ENCODE measurements around the gene APLP2. TPM values are rescaled to one million over a fixed set of nuclear protein-coding genes. Genes with fewer than 3 reads are reported as not detected.

APLP2 gene
- total and polyA plus RNA-seq, 2 of the 13 experiments (the other 11 are each of a cell fraction or from before 2014, with no cell fraction given), result 315 to 594 TPM

GRCh38 chr11:130088217-130088616 is 18.5 kb downstream of the APLP2 start (continued):
- TF ChIP-seq, protein P1, sequence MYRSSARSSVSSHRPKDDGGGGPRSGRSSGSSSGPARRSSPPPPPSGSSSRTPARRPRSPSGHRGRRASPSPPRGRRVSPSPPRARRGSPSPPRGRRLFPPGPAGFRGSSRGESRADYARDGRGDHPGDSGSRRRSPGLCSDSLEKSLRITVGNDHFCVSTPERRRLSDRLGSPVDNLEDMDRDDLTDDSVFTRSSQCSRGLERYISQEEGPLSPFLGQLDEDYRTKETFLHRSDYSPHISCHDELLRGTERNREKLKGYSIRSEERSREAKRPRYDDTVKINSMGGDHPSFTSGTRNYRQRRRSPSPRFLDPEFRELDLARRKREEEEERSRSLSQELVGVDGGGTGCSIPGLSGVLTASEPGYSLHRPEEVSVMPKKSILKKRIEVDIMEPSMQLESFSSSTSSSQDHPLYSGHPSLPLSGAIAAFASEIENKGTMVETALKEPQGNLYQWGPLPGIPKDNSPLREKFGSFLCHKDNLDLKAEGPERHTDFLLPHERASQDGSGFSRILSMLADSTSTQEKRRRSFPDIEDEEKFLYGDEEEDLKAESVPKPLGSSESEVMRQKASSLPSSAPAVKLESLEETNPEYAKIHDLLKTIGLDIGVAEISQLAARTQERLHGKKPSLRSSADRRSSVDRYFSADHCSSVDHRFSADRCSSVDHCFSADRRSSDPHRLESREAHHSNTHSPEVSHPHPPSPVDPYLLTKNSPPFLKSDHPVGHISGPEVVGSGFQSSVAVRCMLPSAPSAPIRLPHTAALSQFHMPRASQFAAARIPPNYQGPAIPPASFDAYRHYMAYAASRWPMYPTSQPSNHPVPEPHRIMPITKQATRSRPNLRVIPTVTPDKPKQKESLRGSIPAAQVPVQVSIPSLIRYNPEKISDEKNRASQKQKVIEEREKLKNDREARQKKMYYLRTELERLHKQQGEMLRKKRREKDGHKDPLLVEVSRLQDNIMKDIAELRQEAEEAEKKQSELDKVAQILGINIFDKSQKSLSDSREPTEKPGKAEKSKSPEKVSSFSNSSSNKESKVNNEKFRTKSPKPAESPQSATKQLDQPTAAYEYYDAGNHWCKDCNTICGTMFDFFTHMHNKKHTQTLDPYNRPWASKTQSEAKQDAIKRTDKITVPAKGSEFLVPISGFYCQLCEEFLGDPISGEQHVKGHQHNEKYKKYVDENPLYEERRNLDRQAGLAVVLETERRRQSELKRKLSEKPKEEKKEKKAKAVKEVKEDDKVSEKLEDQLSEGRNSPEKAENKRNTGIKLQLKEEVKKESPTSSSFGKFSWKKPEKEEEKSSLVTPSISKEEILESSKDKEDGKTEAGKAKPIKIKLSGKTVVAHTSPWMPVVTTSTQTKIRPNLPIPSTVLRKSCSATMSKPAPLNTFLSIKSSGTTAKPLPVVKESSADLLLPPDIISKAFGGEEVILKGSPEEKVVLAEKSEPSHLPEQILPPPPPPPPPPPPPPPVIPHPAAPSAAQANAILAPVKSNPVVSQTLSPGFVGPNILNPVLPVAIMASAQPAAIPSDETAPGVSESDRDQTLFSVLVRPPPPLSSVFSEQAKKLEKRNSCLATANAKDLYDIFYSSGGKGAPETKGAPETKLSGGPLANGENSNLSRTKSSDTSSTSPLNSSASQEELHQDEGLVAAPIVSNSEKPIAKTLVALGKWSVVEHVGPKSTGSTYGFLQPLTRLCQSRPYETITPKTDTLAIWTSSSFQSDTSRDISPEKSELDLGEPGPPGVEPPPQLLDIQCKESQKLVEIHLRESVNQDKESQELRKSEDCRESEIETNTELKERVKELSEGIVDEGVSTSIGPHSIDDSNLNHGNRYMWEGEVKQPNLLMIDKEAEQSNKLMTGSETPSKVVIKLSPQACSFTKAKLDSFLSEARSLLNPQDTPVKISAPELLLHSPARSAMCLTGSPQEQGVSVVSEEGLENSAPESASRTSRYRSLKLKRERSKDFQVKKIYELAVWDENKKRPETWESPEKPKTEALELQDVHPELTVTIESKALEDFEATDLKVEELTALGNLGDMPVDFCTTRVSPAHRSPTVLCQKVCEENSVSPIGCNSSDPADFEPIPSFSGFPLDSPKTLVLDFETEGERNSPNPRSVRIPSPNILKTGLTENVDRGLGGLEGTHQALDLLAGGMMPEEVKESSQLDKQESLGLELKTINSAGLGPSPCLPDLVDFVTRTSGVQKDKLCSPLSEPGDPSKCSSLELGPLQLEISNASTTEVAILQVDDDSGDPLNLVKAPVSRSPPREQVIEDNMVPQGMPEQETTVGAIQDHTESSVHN (CRISPR knock-in tag; IDR thresholded peaks at IDR 0.05), result no peak

DNA sequence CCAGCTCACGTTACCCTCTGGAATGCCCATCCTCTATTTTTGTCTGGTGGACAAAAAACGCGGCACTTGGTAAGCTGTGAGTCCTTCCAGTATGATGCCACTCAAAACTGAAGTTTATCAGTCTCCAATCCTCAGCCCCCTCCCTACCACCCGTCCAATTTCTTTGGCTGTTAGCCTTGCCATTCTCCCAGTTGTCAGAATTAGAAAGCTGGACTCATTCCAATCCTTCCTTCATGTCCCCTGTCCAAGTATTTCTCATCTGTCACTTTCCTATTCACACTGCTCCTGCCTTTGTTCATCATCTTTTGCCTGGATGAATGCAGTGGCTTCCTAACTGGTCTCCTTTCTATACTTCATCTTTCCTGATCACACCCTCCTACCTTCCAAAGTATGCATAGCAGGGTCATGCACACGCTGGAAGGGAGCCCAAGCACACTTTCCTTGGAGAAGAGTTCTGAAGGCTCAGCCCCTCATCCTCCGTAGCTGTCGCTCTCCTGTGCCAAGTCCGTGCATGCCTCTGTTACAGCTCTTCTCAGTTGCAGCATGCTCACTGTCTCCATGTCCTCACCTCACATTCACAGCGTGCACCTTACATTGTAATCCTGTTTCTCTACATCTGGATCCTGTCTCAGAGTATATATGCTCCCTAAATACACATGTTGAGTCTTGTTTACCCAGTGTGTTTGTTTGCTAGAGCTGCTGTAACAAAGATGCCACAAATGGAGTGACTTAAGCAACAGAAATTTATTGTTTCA is 19.4 kb downstream of the APLP2 start:
- in situ Hi-C loops (cut with HindIII; ENCODE audit: extremely low pct_ligation_motif_present, low pct_unique_long_range_greater_than_20kb) (no loop called here), intact Hi-C loops (cut with micrococcal nuclease; ENCODE audit: unreplicated experiment) (no loop called here)
- H3K4me1 ChIP-seq (ENCODE audit: insufficient read depth, low read length), result peaks cover 61% of the 10 kb centered on the region
- ATAC-seq (peak; percentile 80), FAIRE-seq (no peak), DNase-seq (ENCODE audit: low spot score) (no peak)
- H3K4me3 ChIP-seq (replicated peaks in 1 of 3; ENCODE audit: insufficient read depth in 1 of 3, low read depth in 2 of 3, low read length in 3 of 3), result peak overlapping the region in 2 of 3 experiments; percentile 28 to 40; a peak in 4 of 6 replicates
- no TSS peak for BruUV-seq (replicated peaks)
- H2AFZ ChIP-seq (ENCODE audit: low read length), result no peak overlapping the region
- ChIA-PET CTCF (ENCODE audit: low intra/inter-chr PET ratio, low total read pairs) (no interaction called here), POLR2A (interaction anchor here (0.7 to 2.3 kb wide), 4 partner anchors 12 to 87 kb away, joined by 3 to 17 read pairs (median 8); partner anchors contain the start of genes APLP2 and PRDM10)
- H3K27ac ChIP-seq (ENCODE audit: extremely low read length, insufficient read depth, low read length), result peak overlapping the region; percentile 66
- peak overlapping the region; percentile 72 for H3K4me2 ChIP-seq (ENCODE audit: low read depth, low read length)
- H4K20me1 ChIP-seq (ENCODE audit: insufficient read depth, low read length), result peaks cover 13% of the 10 kb centered on the region
- H3K79me2 ChIP-seq (ENCODE audit: insufficient read depth, low read length), result peaks cover 70% of the 10 kb centered on the region
- H3K9ac ChIP-seq (ENCODE audit: insufficient read depth, low read depth, low read length), result peak overlapping the region; percentile 37
- no peaks in the 10 kb centered on the region for H3K27me3 ChIP-seq (ENCODE audit: control insufficient read depth in 1 of 2, insufficient read depth in 2 of 2, low read length in 2 of 2)
- no peaks in the 10 kb centered on the region for H3K36me3 ChIP-seq (replicated peaks in 1 of 2; ENCODE audit: control insufficient read depth in 1 of 2, insufficient read depth in 2 of 2, low read length in 2 of 2)
- WGBS (ENCODE audit: low lambda C conversion rate), result 38% methylated on average over 9 of the region's 9 CpGs
- no peaks in the 10 kb centered on the region for H3K9me3 ChIP-seq (ENCODE audit: low read length)
- no peak for TF ChIP-seq ZMAT3 (CRISPR knock-in tag; conservative IDR thresholded peaks at IDR 0.05)
- TF ChIP-seq SMAD1 (CRISPR knock-in tag; IDR thresholded peaks at IDR 0.05; ENCODE audit: borderline replicate concordance, low read depth), result no peak
- TF ChIP-seq SMAD3 (CRISPR knock-in tag; IDR thresholded peaks at IDR 0.05), result 0 out of 2 replicates have a peak, but pooled peaks have one; percentile 16
- 0 out of 2 replicates have a peak, but pooled peaks have one; percentile 52 for TF ChIP-seq ZNF605 (CRISPR knock-in tag; IDR thresholded peaks at IDR 0.05)
- 0 out of 2 replicates have a peak, but pooled peaks have one; percentile 27 for TF ChIP-seq MYC (CRISPR knock-in tag; IDR thresholded peaks at IDR 0.05; ENCODE audit: borderline replicate concordance)
- peak; percentile 35; the same call in 1 of the 2 replicates for TF ChIP-seq MED1 (CRISPR knock-in tag; IDR thresholded peaks at IDR 0.05)
- TF ChIP-seq SOX13 (IDR thresholded peaks at IDR 0.05), result no peak
- TF ChIP-seq SOX13 (CRISPR knock-in tag; conservative IDR thresholded peaks at IDR 0.05 in 1 of 2, IDR thresholded peaks at IDR 0.05 in 1 of 2), result peak in 1 of 2 experiments; percentile 39; a peak in 2 of 4 replicates
- TF ChIP-seq CREBL2 (CRISPR knock-in tag; IDR thresholded peaks at IDR 0.05; ENCODE audit: borderline replicate concordance), result no peak
- 0 out of 2 replicates have a peak, but pooled peaks have one; percentile 33 for TF ChIP-seq HDAC1 (CRISPR knock-in tag; IDR thresholded peaks at IDR 0.05)
- TF ChIP-seq PPARG (CRISPR knock-in tag; conservative IDR thresholded peaks at IDR 0.05), result no peak

All from HepG2 (cell line).